GM21381 (cell line): ENCODE data around the gene BIRC2.
A peak's percentile ranks its signal among the peaks of the same experiment; 100 is the strongest.

Source experiments
- ATAC-seq: cut with Tn5 transposase; IDR thresholded peaks from one replicate; pipeline ENCODE4 v1.9.1; 2021; ENCODE audit warnings: mild to moderate bottlenecking, moderate library complexity; ENCODE audit not compliant: unreplicated experiment

BIRC2 gene

DNA sequence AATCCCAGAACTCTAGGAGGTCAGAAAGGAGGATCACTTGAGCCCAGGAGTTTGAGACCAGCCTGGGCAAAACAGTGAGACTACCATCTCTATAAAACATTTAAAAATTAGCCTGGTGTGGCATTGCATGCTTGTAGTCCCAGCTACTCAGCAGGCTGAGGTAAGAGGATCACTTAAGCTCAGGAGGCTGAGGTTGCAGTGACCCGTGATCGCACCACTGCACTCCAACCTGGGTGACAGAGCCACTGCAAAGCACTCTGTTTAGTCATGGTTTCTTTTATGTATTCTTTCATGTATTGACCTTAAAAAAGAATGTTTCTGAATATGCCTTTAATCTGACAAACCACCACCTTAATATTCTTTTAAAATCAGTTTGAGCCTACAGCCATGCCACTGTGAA, 52.2 kb downstream of the BIRC2 start:
- no peak for ATAC-seq

GRCh38 chr11:102400603-102401002, 53.6 kb downstream of the BIRC2 start:
- ATAC-seq, result no peak

DNA sequence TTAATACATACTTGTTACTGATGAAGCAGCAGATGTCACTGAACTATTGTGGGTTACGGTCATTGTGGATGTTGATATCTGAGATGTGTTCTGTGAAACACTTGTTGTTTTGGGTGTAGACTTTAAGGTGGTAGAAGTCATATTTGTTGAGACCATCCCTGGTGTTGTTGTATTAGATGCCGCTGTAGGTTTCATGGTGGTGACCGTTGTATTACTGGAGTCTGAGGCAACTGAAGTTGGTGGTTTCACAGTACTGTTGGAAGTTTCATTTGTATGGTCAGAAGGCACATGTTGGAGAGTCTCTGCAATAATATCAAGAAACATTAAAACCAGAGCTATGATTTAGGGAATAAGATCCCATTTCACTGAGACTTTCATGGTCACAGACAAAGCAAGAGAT, 54.9 kb downstream of the BIRC2 start:
- no peak for ATAC-seq

- no peak for ATAC-seq
Measured at GRCh38 chr11:102402548-102402947, 55.5 kb downstream of the BIRC2 start.

GRCh38 chr11:102405501-102405900, 58.5 kb downstream of the BIRC2 start:
- ATAC-seq, result no peak

- ATAC-seq, result no peak
Measured at GRCh38 chr11:102406099-102406498, 59.1 kb downstream of the BIRC2 start.

- ATAC-seq, result no peak
Measured at GRCh38 chr11:102407901-102408300, 60.9 kb downstream of the BIRC2 start.

GRCh38 chr11:102408339-102408738, 61.3 kb downstream of the BIRC2 start:
- no peak for ATAC-seq

GRCh38 chr11:102410382-102410784, 63.4 kb downstream of the BIRC2 start:
- no peak for ATAC-seq

DNA sequence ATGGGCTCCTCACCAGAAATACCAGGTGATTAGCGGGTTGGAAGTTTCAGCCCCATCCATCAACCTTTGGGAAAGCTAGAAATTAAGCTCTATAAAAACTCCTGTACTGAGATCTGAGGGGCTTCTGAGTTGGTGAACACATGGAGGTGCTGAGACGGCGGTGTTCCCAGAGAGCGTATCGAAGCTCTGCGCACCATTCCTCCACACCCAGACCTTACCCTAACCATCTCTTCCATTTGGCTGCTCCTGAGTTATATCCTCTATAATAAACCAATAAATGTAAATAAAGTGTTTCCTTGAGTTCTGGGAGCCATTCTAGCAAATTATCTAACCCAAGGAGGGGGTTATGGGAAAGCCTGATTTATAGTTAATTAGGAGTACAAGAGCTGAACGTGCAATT, 64.1 kb downstream of the BIRC2 start:
- ATAC-seq, result no peak

DNA sequence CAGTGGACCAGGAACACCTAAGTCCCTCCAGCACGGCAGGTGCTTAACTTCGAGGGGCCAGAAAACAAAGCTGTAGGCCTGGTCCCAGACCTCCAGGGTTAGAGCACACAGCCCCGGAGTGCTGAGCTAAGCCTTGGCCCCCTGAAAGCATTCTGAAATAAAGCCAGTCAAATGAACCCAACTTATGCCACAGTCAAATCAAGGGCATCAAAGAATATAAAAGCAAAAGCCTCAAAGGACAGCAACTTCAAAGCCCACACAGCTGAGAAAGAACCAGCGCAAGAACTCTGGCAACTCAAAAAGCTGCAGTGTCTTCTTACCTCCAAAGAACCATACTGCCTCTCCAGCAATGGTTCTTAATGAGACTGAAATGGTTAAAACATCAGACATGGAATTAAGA, 66.5 kb downstream of the BIRC2 start:
- ATAC-seq, result no peak

DNA sequence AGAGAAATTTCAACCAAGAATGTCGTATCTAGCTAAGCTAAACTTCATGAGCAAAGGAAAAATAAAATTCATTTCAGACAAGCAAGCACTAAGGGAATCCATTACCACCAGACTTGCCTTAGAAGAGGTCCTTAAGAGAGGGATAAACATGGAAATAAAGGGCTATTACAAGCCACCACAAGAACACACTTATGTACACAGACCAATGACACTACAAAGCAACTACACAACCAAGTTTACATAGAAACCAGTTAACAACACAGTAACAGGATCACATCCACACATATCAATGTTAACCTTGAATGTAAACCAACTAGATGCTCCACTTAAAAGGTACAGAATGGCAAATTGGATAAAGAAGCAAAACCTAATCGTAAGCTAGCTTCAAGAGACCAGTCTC, 67.5 kb downstream of the BIRC2 start:
- no peak for ATAC-seq

GRCh38 chr11:102415304-102415916, 68.4 kb downstream of the BIRC2 start:
- no peak for ATAC-seq

- ATAC-seq, result no peak
Measured at GRCh38 chr11:102416976-102417375, 70.0 kb downstream of the BIRC2 start.

DNA sequence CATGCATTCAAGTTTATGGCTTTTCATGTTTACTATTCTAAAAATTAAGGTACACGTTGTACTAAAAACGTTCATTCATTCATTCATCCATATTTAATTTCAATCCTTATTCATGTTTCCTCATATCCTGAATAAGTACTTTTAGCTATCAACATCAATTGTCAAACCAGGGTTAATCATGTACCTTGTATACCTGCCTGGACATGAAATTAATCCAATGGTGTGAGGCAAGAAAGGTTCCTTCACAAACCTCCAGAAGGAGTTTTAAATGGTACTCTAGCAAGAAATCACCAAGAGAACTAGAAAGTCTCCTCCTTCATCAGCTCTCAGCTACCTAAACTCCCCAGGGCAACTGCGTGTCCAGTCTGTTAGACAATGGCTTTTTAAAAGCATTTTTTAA, 72.2 kb downstream of the BIRC2 start:
- no peak for ATAC-seq

DNA sequence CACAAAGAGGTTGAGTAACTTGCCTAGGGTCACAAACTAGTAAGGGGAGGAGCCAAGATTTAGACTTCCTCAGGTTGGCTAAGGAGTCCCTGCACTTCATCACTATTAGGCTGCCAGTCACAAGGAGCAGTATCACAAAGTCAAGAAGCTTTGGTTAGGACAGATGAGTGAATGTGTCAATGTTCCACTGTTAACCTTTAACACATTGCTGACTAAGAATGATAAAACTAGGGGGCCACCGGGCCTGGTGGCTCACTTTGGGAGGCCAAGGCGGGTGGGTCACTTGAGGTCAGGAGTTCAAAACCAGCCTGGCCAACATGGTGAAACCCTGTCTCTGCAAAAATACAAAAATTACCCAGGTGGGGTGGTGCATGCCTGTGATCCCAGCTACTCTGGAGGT, 73.5 kb downstream of the BIRC2 start:
- peak; percentile 83 for ATAC-seq

GRCh38 chr11:102421261-102421660, 74.2 kb downstream of the BIRC2 start:
- no peak for ATAC-seq

GRCh38 chr11:102422817-102423712, 76.1 kb downstream of the BIRC2 start:
- no peak for ATAC-seq

DNA sequence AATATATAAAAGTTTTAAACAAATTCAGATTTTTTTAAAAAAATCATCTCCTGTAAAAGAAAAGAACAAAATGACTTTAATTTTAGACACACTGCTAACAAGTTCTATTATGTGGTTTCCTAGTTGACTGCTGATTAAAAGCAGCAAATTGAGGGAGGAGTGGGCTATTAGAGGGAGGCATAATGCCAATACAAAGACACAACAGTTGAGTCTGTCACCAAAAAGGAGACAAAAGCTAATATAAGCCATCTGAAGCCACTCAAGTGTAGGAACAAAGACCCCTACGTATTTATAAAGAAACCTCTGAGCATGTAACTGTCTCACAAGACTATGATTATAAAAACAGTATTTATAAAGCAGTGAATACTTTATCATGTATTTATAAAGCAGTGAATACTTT, 76.9 kb downstream of the BIRC2 start:
- no peak for ATAC-seq

- no peak for ATAC-seq
Measured at GRCh38 chr11:102426000-102426399, 79.0 kb downstream of the BIRC2 start.

GRCh38 chr11:102426570-102426969, 79.6 kb downstream of the BIRC2 start:
- ATAC-seq, result no peak

GRCh38 chr11:102427068-102427467, 80.1 kb downstream of the BIRC2 start:
- no peak for ATAC-seq
